NCI-H748 treated with DMSO at 0.1 percent for 48 hours (cell line): ENCODE measurements around the gene ZMIZ1.

Experiments
- DNase-seq: peaks from one replicate; lab custom pipeline; 2025; lab: John Stamatoyannopoulos, UW

ZMIZ1 gene

DNA sequence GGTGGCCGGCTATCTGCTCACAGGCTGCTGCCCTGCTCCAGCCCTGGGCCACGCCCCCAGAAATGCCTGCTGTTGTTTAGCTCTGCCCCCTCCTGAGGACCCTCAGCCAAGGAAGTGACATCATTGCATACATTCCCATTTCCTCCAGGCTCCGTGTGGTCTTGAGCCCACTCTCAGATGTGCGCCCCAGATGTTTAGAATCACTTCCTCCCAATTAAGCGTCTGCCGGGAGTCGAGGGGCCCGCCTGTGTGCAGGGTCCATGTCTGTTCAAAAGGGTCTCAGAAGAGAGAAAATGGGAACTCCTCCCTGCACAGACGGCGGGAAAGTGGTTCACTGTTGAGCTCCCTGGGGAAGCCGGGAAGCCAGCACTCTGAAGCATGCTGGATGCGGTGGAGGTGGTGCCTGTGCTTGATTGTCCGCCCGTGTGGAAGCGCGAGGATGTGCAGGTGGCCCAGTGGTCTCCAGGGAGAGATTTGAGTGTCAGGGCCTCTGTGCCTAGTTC is 161.6 kb downstream of the ZMIZ1 start:
- no peak for DNase-seq

GRCh38 chr10:79230850-79231249 is 162.1 kb downstream of the ZMIZ1 start:
- DNase-seq = no peak

- no peak for DNase-seq
Measured at GRCh38 chr10:79231908-79232307, 163.1 kb downstream of the ZMIZ1 start.

GRCh38 chr10:79232864-79233263 is 164.1 kb downstream of the ZMIZ1 start:
- no peak for DNase-seq

- no peak for DNase-seq
Measured at GRCh38 chr10:79234391-79235315, 165.9 kb downstream of the ZMIZ1 start.

- DNase-seq = no peak
Measured at GRCh38 chr10:79235765-79236432, 167.1 kb downstream of the ZMIZ1 start.

DNA sequence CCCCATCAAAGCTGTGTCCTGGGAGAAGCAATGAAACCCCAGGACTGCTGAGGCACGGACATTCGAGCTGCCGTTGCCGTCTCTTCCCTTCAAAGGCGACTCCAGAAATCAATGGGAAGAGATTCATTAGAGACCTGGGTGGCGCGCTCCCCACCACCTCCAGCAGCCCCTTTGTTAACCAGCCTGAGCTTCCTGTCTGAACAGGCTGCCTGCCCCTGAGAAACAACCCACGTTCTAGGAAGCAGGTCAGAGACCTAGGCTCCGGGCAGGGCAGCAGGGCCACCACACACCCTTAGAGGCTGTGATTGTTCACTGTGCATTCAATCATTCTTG is 167.6 kb downstream of the ZMIZ1 start:
- DNase-seq = no peak

- DNase-seq = no peak
Measured at GRCh38 chr10:79237454-79238157, 168.8 kb downstream of the ZMIZ1 start.

DNA sequence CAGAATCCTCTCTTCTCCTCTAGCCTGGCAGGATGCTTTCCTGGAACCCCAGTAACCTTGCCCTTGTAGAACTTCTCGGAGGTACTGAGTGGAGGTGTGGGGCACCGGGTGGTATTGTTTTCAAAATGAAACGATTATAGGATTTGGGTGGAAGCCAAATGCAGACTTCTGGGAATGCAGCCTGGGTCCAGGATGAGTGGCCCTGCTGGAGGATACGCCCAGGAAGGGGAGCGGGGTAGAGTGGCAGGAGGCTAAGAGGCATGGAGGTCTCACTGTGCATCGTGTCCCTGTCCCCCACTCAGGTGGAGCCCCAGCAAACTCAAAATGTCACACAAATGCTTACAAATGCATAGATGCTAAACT is 169.4 kb downstream of the ZMIZ1 start:
- DNase-seq = no peak

GRCh38 chr10:79238606-79239005 is 169.8 kb downstream of the ZMIZ1 start:
- DNase-seq = no peak

- no peak for DNase-seq
Measured at GRCh38 chr10:79239275-79239779, 170.6 kb downstream of the ZMIZ1 start.

DNA sequence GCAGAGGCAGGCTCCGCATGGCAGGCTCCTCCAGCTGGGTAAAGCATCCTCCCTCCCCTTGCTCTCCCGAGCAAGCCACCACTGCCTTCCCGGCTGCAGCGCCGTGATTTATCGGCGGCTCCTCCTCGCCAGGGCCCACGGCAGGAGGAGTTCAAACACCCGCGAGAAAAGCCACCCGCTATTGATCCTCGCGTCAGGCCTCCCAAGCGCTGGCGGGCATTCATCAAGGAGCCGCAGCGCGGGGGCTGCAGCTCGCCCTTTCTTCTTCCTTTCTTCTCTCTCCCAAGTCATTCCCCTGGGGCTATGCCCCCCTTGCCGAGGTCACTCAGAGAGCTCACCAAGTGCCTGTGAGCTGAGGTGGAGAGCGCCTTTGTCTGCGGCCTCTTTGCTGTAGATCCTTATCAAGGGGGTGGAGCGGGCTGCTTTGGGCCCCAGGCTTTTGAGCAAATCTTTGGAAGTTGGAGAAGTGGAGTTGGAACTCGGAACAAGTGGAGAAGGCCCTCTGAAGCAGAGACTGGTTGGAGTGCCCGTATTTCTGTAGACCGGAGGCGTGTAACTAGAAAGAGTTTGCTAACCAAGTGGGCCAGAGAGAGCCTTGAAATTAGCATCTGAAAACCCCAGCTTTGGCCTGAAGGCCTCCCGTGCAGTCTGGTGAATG is 171.3 kb downstream of the ZMIZ1 start:
- DNase-seq = no peak

- no peak for DNase-seq
Measured at GRCh38 chr10:79241629-79241989, 172.8 kb downstream of the ZMIZ1 start.

- DNase-seq = peak; percentile 3
Measured at GRCh38 chr10:79241990-79242619, 173.3 kb downstream of the ZMIZ1 start.

- DNase-seq = peak; percentile 47
Measured at GRCh38 chr10:79242620-79243152, 173.9 kb downstream of the ZMIZ1 start.

DNA sequence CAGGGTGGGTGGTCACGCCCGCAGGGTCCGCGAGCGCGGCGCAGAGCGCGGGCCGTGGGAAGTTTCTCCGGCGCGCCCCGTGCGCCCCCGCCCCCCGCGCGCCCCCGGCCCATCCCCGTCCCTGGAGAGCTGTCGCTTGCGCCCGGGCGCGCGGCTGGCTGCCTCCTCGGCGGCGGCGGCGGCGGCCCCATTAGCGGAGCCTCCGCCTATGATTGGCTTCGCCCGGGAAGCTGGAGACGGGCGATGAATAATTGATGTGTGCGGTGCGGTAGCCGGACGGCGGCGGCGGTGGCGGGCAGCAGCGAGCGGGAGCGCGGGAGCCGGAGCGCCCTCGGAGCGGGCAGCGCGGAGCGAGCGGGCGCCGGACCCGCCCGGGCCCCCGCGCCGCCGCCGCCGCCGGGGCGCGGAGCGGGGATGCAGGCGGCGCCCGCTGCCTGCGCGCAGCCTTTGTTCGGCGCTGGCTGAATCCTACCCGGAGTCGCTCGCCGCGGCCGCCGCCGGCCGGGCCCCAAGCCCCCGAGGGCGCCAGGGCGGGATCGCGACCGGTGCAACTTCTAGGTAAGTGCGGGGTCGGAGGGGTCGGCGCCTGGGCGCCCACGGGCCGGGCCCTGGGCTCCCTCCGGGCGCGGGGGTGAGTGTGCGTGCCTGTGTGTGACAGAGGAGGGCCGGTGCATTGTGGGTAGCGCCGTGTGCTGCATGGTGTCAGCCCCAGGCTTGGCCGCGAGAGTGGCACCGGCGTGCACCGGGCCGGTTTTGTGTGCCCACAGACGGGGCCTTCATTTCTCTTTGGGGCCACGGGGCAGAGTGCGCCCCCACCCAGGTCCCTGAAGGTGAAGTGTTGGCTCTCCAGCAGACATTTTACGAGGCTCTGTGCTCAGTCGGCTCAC is 174.7 kb downstream of the ZMIZ1 start:
- DNase-seq = peak; percentile 8

GRCh38 chr10:79244068-79244442 is 175.3 kb downstream of the ZMIZ1 start:
- DNase-seq = no peak

GRCh38 chr10:79244841-79245504 is 176.2 kb downstream of the ZMIZ1 start:
- no peak for DNase-seq

- DNase-seq = no peak
Measured at GRCh38 chr10:79245539-79246208, 176.9 kb downstream of the ZMIZ1 start.
